ENCODE data around the gene REN.

REN gene

DNA sequence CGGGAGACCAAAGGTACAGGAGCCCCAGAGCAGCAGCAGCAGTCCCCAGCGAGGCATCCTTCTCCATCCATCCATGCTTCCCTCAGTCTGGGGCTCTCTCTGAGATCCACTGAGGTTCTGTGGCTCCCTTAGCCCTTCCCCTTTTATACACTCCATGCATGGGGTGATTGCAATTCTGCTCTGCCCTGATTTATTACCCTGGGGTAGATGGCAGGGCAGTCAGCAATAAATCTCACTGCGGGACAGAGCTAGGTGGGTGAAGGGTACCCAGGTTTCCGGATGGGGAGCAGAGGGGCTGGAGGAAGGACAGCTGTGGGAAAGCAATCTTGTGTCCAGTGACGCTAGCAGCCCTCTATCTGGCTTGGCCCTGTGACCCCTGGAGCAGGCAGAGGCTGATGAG, at the start of gene REN:
Gene REN (minus strand): TSS at position 119 of the 400 bp plus-strand sequence. CDS start 44 bp downstream, at position 75.
- Histone ChIP-seq H3K27me3 (replicated peaks; ENCODE audit: control insufficient read depth, insufficient read depth, low read length) (no peaks in the 10 kb centered on the region; the same call in none of the 2 replicates), H3K4me3 (replicated peaks; ENCODE audit: low read depth, low read length) (no peak within 1 kb of the TSS), H3K36me3 (ENCODE audit: control insufficient read depth, insufficient read depth, low read length) (no peaks in the 10 kb centered on the region)
- TF ChIP-seq, protein P1, sequence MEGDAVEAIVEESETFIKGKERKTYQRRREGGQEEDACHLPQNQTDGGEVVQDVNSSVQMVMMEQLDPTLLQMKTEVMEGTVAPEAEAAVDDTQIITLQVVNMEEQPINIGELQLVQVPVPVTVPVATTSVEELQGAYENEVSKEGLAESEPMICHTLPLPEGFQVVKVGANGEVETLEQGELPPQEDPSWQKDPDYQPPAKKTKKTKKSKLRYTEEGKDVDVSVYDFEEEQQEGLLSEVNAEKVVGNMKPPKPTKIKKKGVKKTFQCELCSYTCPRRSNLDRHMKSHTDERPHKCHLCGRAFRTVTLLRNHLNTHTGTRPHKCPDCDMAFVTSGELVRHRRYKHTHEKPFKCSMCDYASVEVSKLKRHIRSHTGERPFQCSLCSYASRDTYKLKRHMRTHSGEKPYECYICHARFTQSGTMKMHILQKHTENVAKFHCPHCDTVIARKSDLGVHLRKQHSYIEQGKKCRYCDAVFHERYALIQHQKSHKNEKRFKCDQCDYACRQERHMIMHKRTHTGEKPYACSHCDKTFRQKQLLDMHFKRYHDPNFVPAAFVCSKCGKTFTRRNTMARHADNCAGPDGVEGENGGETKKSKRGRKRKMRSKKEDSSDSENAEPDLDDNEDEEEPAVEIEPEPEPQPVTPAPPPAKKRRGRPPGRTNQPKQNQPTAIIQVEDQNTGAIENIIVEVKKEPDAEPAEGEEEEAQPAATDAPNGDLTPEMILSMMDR (IDR thresholded peaks at IDR 0.05; ENCODE audit: insufficient read depth, low read length, poor library complexity, severe bottlenecking) = no peak
- no peak for DNase-seq (ENCODE audit: extremely low read depth, insufficient read length)

GRCh38 chr1:204213668-204214662, 47.8 kb upstream of the REN start, which contains the start of gene GOLT1A:
Gene GOLT1A (minus strand): TSS chr1:204213988. CDS start chr1:204213906, 82 bp downstream.
- Histone ChIP-seq H3K4me3 (replicated peaks; ENCODE audit: low read depth, low read length) (no peak within 1 kb of the TSS), H3K27me3 (replicated peaks; ENCODE audit: control insufficient read depth, insufficient read depth, low read length) (no peaks in the 10 kb centered on the region; the same call in none of the 2 replicates), H3K36me3 (ENCODE audit: control insufficient read depth, insufficient read depth, low read length) (no peaks in the 10 kb centered on the region)
- DNase-seq (ENCODE audit: extremely low read depth, insufficient read length) = peak; percentile 33
- TF ChIP-seq, protein P1 (IDR thresholded peaks at IDR 0.05; ENCODE audit: insufficient read depth, low read length, poor library complexity, severe bottlenecking) = peak; percentile 30

DNA sequence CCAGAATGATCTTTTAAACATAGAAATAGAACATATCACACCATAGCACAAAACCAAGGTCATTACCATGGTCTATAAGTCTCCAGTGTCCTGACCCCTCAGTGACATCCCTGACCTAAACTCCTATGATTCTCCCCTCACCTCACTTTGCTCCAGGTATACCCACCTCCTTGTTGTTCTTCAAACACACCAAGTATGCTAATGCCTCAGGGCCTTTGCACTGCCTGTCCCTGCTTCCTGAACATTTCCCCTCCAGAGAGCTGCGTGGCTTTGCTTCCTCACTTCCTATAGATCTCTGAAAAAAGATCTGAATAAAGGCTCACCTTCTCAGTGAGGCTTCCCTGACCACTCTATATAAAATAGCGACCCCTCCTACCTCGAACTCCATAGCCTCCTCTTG, 46.6 kb upstream of the REN start:
- DNase-seq (ENCODE audit: extremely low read depth, insufficient read length) = no peak
- no peaks in the 10 kb centered on the region for H3K36me3 ChIP-seq (ENCODE audit: control insufficient read depth, insufficient read depth, low read length)
- H3K27me3 ChIP-seq (replicated peaks; ENCODE audit: control insufficient read depth, insufficient read depth, low read length) = no peaks in the 10 kb centered on the region; the same call in none of the 2 replicates
- no peak overlapping the region for H3K4me3 ChIP-seq (replicated peaks; ENCODE audit: low read depth, low read length)
- TF ChIP-seq, protein P1 (IDR thresholded peaks at IDR 0.05; ENCODE audit: insufficient read depth, low read length, poor library complexity, severe bottlenecking) = no peak

GRCh38 chr1:204211046-204211445, 44.9 kb upstream of the REN start:
- DNase-seq (ENCODE audit: extremely low read depth, insufficient read length) = no peak
- H3K36me3 ChIP-seq (ENCODE audit: control insufficient read depth, insufficient read depth, low read length) = no peaks in the 10 kb centered on the region
- TF ChIP-seq, protein P1 (IDR thresholded peaks at IDR 0.05; ENCODE audit: insufficient read depth, low read length, poor library complexity, severe bottlenecking) = no peak

DNA sequence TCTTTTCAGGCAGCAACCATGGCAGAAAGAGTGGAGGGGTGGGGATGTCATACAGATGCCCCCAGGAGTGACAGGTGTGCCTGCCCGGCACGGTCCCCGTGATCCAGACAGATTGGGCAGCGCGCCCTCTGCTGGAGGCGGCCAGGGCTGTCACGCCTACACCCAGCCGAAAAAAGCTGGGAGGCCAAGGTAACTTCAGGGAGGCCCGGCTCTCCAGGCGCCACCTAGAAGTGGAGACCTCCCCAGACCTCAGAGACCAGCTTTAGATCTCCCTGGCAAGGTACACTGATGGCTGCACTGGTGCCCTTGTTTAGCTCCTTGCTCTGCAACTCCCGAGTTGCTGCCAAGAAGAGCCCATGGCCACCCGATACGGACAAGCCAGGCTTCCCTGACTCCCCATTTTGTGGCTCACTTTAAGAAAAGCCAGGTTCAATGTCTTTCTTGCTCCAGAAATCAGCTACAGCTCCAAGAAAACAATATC, 41.0 kb upstream of the REN start:
- Histone ChIP-seq H3K36me3 (ENCODE audit: control insufficient read depth, insufficient read depth, low read length) (no peaks in the 10 kb centered on the region), H3K27me3 (replicated peaks; ENCODE audit: control insufficient read depth, insufficient read depth, low read length) (no peaks in the 10 kb centered on the region; the same call in none of the 2 replicates), H3K4me3 (replicated peaks; ENCODE audit: low read depth, low read length) (no peak overlapping the region)
- TF ChIP-seq, protein P1 (IDR thresholded peaks at IDR 0.05; ENCODE audit: insufficient read depth, low read length, poor library complexity, severe bottlenecking) = peak; percentile 98
- DNase-seq (ENCODE audit: extremely low read depth, insufficient read length) = peak; percentile 45

More at GRCh38 chr1:204211046-204211445, 44.9 kb upstream of the REN start:
- H3K27me3 ChIP-seq (replicated peaks; ENCODE audit: control insufficient read depth, insufficient read depth, low read length) = no peaks in the 10 kb centered on the region; the same call in none of the 2 replicates
- H3K4me3 ChIP-seq (replicated peaks; ENCODE audit: low read depth, low read length) = no peak overlapping the region
